GM21825 (cell line): ENCODE measurements around the gene MESP1.
A peak's percentile ranks its signal among the peaks of the same experiment; 100 is the strongest.

Experiments
- ATAC-seq: cut with Tn5 transposase; IDR thresholded peaks from one replicate; pipeline ENCODE4 v1.9.1; 2021; ENCODE audit warnings: mild to moderate bottlenecking, moderate library complexity; ENCODE audit not compliant: unreplicated experiment

MESP1 gene

GRCh38 chr15:89781891-89782618 lies 31.0 kb upstream of the MESP1 start:
- no peak for ATAC-seq

- no peak for ATAC-seq
Measured at GRCh38 chr15:89781055-89781454, 30.0 kb upstream of the MESP1 start.

DNA sequence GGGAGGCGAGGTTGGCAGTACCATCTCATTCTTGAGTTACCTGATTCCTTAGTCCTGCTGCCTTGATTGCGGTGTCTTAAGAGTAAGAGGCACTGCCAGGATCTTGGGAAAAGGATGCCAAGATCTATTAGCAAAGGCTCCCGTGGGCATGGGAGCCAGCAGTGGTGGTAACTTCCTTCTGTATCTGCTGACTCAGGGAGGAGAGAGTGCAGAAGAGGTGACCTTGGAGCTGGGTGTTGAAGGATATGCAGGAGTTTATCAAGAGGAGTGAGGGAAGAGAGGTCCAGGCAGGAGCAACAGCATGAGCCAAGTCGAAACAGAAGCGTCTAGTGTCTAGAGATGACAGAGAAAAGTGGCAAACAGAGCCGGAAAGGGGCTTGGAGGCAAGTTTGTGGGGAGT lies 29.6 kb upstream of the MESP1 start:
- no peak for ATAC-seq

DNA sequence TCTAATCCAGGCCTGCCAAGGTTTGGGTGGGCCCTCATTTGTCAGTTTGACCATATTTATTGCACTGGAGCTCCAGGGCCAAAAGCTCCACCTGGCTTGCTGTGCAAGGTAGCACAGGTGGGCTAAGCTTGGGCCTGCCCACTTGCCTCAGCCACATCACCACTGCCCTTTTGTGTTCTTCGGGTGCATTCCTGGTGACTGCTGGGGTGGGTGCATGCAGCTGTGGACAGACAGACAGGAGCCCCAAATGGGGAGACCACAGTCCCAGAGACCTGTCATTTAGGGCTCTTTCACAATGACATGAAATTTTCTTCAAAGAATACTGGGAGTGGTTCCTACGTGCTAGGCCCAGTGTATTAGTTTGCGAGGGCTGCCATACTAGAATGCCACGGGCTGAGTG lies 27.8 kb upstream of the MESP1 start:
- ATAC-seq, result no peak

- no peak for ATAC-seq
Measured at GRCh38 chr15:89777782-89778380, 26.8 kb upstream of the MESP1 start.

GRCh38 chr15:89777073-89777751 lies 26.2 kb upstream of the MESP1 start:
- no peak for ATAC-seq

DNA sequence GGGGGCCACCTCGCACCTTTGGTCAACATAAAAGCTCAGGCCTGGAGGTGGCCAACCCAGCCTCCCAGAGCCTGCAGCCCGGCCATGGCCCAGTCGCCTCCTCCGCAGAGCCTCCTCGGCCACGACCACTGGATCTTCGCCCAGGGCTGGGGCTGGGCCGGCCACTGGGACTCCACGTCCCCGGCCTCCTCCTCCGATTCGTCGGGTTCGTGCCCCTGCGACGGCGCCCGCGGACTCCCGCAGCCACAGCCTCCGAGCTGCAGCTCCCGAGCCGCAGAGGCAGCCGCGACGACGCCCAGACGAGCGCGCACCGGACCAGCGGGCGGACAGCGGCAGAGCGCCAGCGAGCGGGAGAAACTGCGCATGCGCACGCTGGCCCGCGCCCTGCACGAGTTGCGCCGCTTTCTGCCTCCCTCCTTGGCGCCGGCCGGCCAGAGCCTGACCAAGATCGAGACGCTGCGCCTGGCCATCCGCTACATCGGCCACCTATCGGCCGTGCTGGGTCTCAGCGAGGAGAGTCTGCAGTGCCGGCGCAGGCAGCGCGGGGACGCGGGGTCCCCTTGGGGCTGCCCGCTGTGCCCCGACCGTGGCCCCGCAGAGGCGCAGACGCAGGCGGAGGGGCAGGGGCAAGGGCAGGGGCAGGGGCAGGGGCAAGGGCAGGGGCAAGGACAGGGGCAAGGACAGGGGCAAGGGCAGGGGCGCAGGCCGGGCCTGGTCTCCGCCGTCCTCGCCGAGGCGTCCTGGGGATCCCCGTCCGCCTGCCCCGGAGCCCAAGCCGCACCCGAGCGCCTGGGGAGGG lies 25.4 kb upstream of the MESP1 start, which contains the start of gene MESP2:
Gene MESP2, plus strand, starts transcription at position 59 of the 799 bp plus-strand sequence. Its CDS starts 26 bp downstream, at position 85.
- peak; percentile 59 for ATAC-seq

DNA sequence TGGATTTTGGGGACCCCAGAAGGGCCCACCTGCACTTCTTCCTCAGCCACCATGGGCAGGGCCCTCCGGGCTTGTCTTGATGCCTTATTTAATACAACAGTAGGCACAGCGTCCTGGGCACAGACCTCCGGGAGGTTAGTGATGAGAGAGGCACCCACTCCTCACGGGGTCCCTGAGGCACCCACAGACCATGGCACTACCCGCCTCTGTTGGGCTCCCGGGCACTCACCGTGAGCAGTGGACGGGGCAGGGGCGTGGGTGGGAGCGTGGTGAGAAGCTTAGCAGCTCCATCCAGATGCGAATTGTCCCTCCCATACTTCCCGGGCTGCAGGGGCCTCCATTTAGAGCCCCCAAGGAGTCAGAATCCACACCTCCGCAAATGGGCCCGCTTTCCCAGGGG lies 24.8 kb upstream of the MESP1 start:
- no peak for ATAC-seq

DNA sequence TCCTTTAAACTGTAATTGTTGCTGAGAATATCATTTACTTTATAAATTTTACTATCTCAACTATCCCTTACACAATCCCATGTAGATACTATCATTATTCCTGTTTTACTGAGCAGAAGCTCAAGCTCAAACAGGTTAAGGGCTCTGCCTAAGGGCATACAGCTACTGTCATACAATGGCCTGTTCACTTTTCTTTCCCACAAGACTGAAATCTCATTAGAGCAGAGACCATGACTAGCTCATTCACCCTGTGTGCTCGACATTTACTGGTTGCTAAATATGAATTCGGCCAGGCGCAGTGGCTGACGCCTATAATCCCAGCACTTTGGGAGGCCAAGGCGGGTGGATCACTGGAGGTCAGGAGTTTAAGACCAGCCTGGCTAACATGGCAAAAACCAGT lies 23.4 kb upstream of the MESP1 start:
- no peak for ATAC-seq

DNA sequence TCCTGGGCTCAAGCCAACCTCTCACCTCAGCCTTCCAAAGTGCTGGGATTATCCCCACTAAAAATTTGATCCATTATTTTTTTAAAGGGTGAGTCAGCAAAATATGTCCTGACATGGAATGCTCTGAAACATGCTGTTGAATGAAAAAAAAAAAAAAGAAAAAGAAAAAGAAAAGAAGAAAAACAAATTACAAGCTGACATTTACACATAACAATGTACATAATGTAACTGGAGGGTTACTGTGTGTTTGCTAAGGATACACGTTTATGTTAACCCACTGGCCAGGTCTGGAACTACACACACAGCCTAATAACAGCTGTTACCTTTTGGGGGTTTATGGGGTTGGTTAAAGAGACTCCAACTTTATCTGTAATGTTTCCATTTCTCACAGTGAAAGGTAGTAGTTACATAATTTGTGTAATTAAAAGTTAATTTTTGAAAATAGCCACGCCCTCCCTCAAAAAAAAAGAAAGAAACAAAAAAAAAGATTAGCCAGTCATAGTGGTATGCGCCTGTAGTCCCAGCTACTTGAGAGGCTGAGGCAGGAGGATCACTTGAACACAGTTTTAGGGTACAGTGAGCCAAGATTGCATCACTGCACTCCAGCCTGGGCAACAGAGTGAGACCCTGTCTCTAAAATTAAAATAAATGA lies 22.0 kb upstream of the MESP1 start:
- ATAC-seq, result no peak

- ATAC-seq, result no peak
Measured at GRCh38 chr15:89770041-89770440, 19.0 kb upstream of the MESP1 start.

DNA sequence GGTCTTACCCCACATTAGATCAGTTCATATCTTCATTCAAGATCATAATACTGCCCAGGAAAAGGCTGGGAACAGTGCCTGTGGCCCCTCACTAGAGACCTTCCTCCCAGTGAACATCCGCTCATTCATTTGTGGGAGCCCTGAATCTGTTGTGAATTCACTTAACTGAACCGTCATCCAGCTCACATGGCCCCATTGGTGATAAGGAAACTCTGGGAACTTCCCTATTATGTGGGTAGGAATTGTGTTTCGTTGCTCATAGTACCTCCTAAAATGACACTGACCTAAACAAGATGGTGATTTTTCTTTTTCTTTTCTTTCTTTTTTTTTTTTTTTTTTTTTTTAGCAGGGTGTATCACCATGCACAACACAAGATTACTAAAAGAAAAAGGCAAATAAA lies 18.3 kb upstream of the MESP1 start:
- ATAC-seq, result no peak

DNA sequence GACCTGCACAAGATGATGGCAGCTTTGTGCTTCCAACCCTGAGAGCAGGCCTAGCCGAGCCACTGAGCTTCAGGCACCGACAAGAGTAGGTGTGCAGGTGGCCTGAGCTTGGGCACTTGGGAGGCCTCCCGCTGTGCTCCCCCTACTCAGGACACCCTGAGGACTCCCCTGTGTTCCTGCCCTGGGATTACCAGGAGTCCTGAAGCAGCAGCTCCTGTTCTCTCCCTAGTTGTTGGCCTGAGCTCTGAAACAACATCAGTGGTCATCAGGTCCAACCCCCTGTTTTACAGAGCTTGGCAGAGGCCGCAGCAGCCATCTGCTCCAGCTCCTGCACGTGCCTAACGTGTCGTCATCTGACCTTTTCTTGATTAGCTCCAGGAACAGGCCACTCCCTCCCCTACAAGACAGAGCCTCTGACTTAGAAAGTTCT lies 17.0 kb upstream of the MESP1 start:
- no peak for ATAC-seq

- ATAC-seq, result no peak
Measured at GRCh38 chr15:89767411-89767915, 16.4 kb upstream of the MESP1 start.

- ATAC-seq, result no peak
Measured at GRCh38 chr15:89766357-89767311, 15.6 kb upstream of the MESP1 start.

GRCh38 chr15:89765694-89766093 lies 14.6 kb upstream of the MESP1 start:
- ATAC-seq, result no peak

GRCh38 chr15:89761929-89762328 lies 10.9 kb upstream of the MESP1 start:
- no peak for ATAC-seq

- ATAC-seq, result no peak
Measured at GRCh38 chr15:89761009-89761831, 10.2 kb upstream of the MESP1 start.
